Activated effector memory CD4-positive, alpha-beta T cell treated with anti-CD3 and anti-CD28 coated beads, Interleukin-2, amount 50 U/mL, for 16 hours (primary cell): ENCODE measurements around the gene KDM4C.
A peak's percentile ranks its signal among the peaks of the same experiment; 100 is the strongest.
"Not testable (repeated sequence)": the region's sequence is repeated elsewhere in the genome, so short reads cannot be mapped to it uniquely, and the experiment has no call there.

Experiments
- DNase-seq: peaks from one replicate; pipeline ENCODE4 v3.0.0-alpha.2; 2020

KDM4C gene

GRCh38 chr9:7178729-7179128, 421.0 kb downstream of the KDM4C start:
- no peak for DNase-seq

- DNase-seq, result no peak
Measured at GRCh38 chr9:7180247-7180646, 422.5 kb downstream of the KDM4C start.

GRCh38 chr9:7183139-7183538, 425.4 kb downstream of the KDM4C start:
- not testable (repeated sequence) for DNase-seq

- no peak for DNase-seq
Measured at GRCh38 chr9:7185612-7186011, 427.8 kb downstream of the KDM4C start.

- no peak for DNase-seq
Measured at GRCh38 chr9:7186175-7186574, 428.4 kb downstream of the KDM4C start.

- no peak for DNase-seq
Measured at GRCh38 chr9:7192266-7192665, 434.5 kb downstream of the KDM4C start.

GRCh38 chr9:7195526-7195925, 437.8 kb downstream of the KDM4C start:
- DNase-seq, result no peak

GRCh38 chr9:7196467-7196866, 438.7 kb downstream of the KDM4C start:
- no peak for DNase-seq

GRCh38 chr9:7201196-7201595, 443.4 kb downstream of the KDM4C start:
- DNase-seq, result no peak

- no peak for DNase-seq
Measured at GRCh38 chr9:7205806-7206205, 448.0 kb downstream of the KDM4C start.

- no peak for DNase-seq
Measured at GRCh38 chr9:7206221-7206758, 448.5 kb downstream of the KDM4C start.

- no peak for DNase-seq
Measured at GRCh38 chr9:7209016-7209715, 451.4 kb downstream of the KDM4C start.

GRCh38 chr9:7209990-7210389, 452.2 kb downstream of the KDM4C start:
- no peak for DNase-seq

- DNase-seq, result no peak
Measured at GRCh38 chr9:7210854-7211637, 453.3 kb downstream of the KDM4C start.

- no peak for DNase-seq
Measured at GRCh38 chr9:7211657-7212056, 453.9 kb downstream of the KDM4C start.

GRCh38 chr9:7212101-7212500, 454.3 kb downstream of the KDM4C start:
- DNase-seq, result no peak

- peak; percentile 72 for DNase-seq
Measured at GRCh38 chr9:7216004-7216841, 458.4 kb downstream of the KDM4C start.

GRCh38 chr9:7223981-7224380, 466.2 kb downstream of the KDM4C start:
- no peak for DNase-seq
